Occipital lobe (tissue), 2 donors: Measurements from ENCODE around the gene ARGLU1. TPM values are rescaled to one million over a fixed set of nuclear protein-coding genes. Genes with fewer than 3 reads are reported as not detected.
A peak's percentile ranks its signal among the peaks of the same experiment; 100 is the strongest.
"Not testable (repeated sequence)": the region's sequence is repeated elsewhere in the genome, so short reads cannot be mapped to it uniquely, and the experiment has no call there.

Experiments
- DNase-seq: peaks from one replicate; lab custom pipeline; 2025; lab: John Stamatoyannopoulos, UW
- total RNA-seq: library from RNA; depleted of rRNA; stranded (reverse); fragments of >200 nt; gene quantifications from one replicate; pipeline ENCODE4 v1.2.3, GENCODE V29; 2014

Gene ARGLU1
- total RNA-seq = 160 TPM

GRCh38 chr13:106567474-106568298, at the start of gene ARGLU1:
ARGLU1 (minus strand) TSS chr13:106568137; CDS start chr13:106567919, 218 bp downstream.
- peak; percentile 87 for DNase-seq

- no peak for DNase-seq
Observed at GRCh38 chr13:106617561-106617960, 49.6 kb upstream of the ARGLU1 start.

- DNase-seq = no peak
Observed at GRCh38 chr13:106616729-106617128, 48.8 kb upstream of the ARGLU1 start.

- no peak for DNase-seq
Observed at GRCh38 chr13:106614874-106615273, 46.9 kb upstream of the ARGLU1 start.

- no peak for DNase-seq
Observed at GRCh38 chr13:106612688-106613087, 44.8 kb upstream of the ARGLU1 start.

GRCh38 chr13:106610486-106610885, 42.5 kb upstream of the ARGLU1 start:
- no peak for DNase-seq

GRCh38 chr13:106609116-106609515, 41.2 kb upstream of the ARGLU1 start:
- no peak for DNase-seq

- no peak for DNase-seq
Observed at GRCh38 chr13:106603546-106603945, 35.6 kb upstream of the ARGLU1 start.

- no peak for DNase-seq
Observed at GRCh38 chr13:106602178-106602577, 34.2 kb upstream of the ARGLU1 start.

GRCh38 chr13:106601489-106601888, 33.6 kb upstream of the ARGLU1 start:
- DNase-seq = no peak

GRCh38 chr13:106600798-106601135, 32.8 kb upstream of the ARGLU1 start:
- not testable (repeated sequence) for DNase-seq

GRCh38 chr13:106599875-106600797, 32.2 kb upstream of the ARGLU1 start:
- no peak for DNase-seq

GRCh38 chr13:106597749-106598395, 29.9 kb upstream of the ARGLU1 start:
- no peak for DNase-seq

- DNase-seq = no peak
Observed at GRCh38 chr13:106597186-106597585, 29.2 kb upstream of the ARGLU1 start.

GRCh38 chr13:106596275-106596937, 28.5 kb upstream of the ARGLU1 start:
- DNase-seq = peak; percentile 33

GRCh38 chr13:106595625-106596024, 27.7 kb upstream of the ARGLU1 start:
- DNase-seq = no peak

GRCh38 chr13:106594980-106595379, 27.0 kb upstream of the ARGLU1 start:
- DNase-seq = peak; percentile 20

- DNase-seq = no peak
Observed at GRCh38 chr13:106593132-106593531, 25.2 kb upstream of the ARGLU1 start.

GRCh38 chr13:106591299-106591698, 23.4 kb upstream of the ARGLU1 start:
- no peak for DNase-seq

GRCh38 chr13:106589716-106590115, 21.8 kb upstream of the ARGLU1 start:
- no peak for DNase-seq

GRCh38 chr13:106588367-106588766, 20.4 kb upstream of the ARGLU1 start:
- DNase-seq = no peak
